K562 (cell line): ENCODE data around the gene RAPGEF5. TPM values are rescaled to one million over a fixed set of nuclear protein-coding genes. Genes with fewer than 3 reads are reported as not detected.

Experiments used
- ATAC-seq: fragments of 200-7000 bp; cut with Tn5 transposase; 3 replicates; pipeline ENCODE4 v1.9.1; 2020; ENCODE audit warnings: moderate library complexity
- BruUV-seq: library from RNA; stranded (reverse); fragments of 400-500 nt; replicated peaks from 2 replicates; lab custom pipeline; 2021; lab: Mats Ljungman, UMichigan
- CTCF ChIA-PET: fragments of 300-600 bp; formaldehyde crosslinking; extraction: SDS; loops from one replicate; lab custom pipeline; 2021; ENCODE audit warnings: low intra/inter-chr PET ratio; lab: Yijun Ruan, JAX
- POLR2A ChIA-PET: fragments of 300-600, 350-650 bp; sonication (Branson Sonifier 250); formaldehyde crosslinking; extraction: SDS; loops from one replicate; lab custom pipeline; 2021; ENCODE audit warnings: antibody characterized with exemption, inconsistent platforms; lab: Yijun Ruan, JAX
- DNase-seq, 4 experiments: peaks; one replicate each; pipeline versions ENCODE4 v3.0.0 to v3.0.0-alpha.2; 2011 to 2018; ENCODE audit warnings: low spot score in 3 of 4, mixed read lengths in 3 of 4; ENCODE audit errors: extremely low read depth in 1 of 4
- FAIRE-seq: peaks from 2 replicates; lab custom pipeline; 2011; peaks lifted over from hg19 to GRCh38; lab: Jason Lieb, UNC
- H2AFZ ChIP-seq: 2 replicates; pipeline ENCODE4 v1.6.0; 2011; ENCODE audit warnings: low read depth, low read length, control low read depth, inconsistent platforms
- H3K27ac ChIP-seq: fragments of 200-600 bp; 3 replicates; pipeline ENCODE4 v1.8.0; 2011; ENCODE audit warnings: low read depth, mild to moderate bottlenecking, control low read depth, inconsistent platforms, low read length, moderate library complexity, mixed read lengths; ENCODE audit errors: extremely low read depth
- H3K27me3 ChIP-seq, 2 experiments: fragments of 300-600 bp in 1 of 2; 2 replicates in 1 of 2; 3 replicates in 1 of 2; pipeline versions ENCODE4 v1.6.0 to v1.8.0; 2011; ENCODE audit warnings: inconsistent platforms in 2 of 2, low read length in 2 of 2, mild to moderate bottlenecking in 1 of 2, mixed read lengths in 1 of 2, moderate library complexity in 1 of 2; ENCODE audit not compliant: control insufficient read depth in 2 of 2, insufficient read depth in 2 of 2
- H3K36me3 ChIP-seq: fragments of 300-600 bp; 3 replicates; pipeline ENCODE4 v1.8.0; 2011; ENCODE audit warnings: mild to moderate bottlenecking, low read length, inconsistent platforms; ENCODE audit not compliant: control insufficient read depth, insufficient read depth
- H3K4me1 ChIP-seq, 2 experiments: fragments of 200-600 bp in 1 of 2; replicated peaks in 1 of 2; 2 replicates in 1 of 2; 3 replicates in 1 of 2; pipeline versions ENCODE4 v1.5.1 to v1.8.0; 2011; ENCODE audit warnings: inconsistent platforms in 2 of 2, low read length in 2 of 2, mild to moderate bottlenecking in 1 of 2, mixed read lengths in 1 of 2, moderate library complexity in 1 of 2; ENCODE audit not compliant: control insufficient read depth in 2 of 2, insufficient read depth in 2 of 2
- H3K4me2 ChIP-seq: 2 replicates; pipeline ENCODE4 v1.6.1; 2011; ENCODE audit warnings: low read length, control low read depth, inconsistent platforms, mixed read lengths; ENCODE audit not compliant: insufficient read depth
- H3K4me3 ChIP-seq: fragments of 200-600 bp; sonication (generic), shearing (Covaris generic); 2 replicates; pipeline ENCODE4 v1.5.1; 2016; ENCODE audit warnings: control low read depth, inconsistent platforms
- H3K79me2 ChIP-seq: fragments of 200-600 bp; 3 replicates; pipeline ENCODE4 v1.8.0; 2011; ENCODE audit warnings: low read length, inconsistent platforms; ENCODE audit not compliant: control insufficient read depth, insufficient read depth
- H3K9ac ChIP-seq, 2 experiments: 2 replicates each; pipeline versions ENCODE4 v1.6.0 to v1.6.1; 2011; ENCODE audit warnings: low read depth in 2 of 2, low read length in 2 of 2, control low read depth in 1 of 2, inconsistent platforms in 1 of 2, mild to moderate bottlenecking in 1 of 2, mixed read lengths in 1 of 2; ENCODE audit not compliant: insufficient read depth in 1 of 2
- H3K9me1 ChIP-seq: one replicate; pipeline ENCODE4 v1.6.0; 2011; ENCODE audit warnings: inconsistent platforms, mild to moderate bottlenecking, low read length, moderate library complexity; ENCODE audit not compliant: control insufficient read depth, insufficient read depth
- H3K9me3 ChIP-seq: replicated peaks from 2 replicates; pipeline ENCODE4 v1.5.1; 2011; ENCODE audit warnings: low read depth, low read length, inconsistent platforms; ENCODE audit not compliant: control insufficient read depth, insufficient read depth
- H4K20me1 ChIP-seq: replicated peaks from 2 replicates; pipeline ENCODE4 v1.6.1; 2011; ENCODE audit warnings: low read length, inconsistent platforms, mixed read lengths; ENCODE audit not compliant: control insufficient read depth, insufficient read depth
- CXXC5 ChIP-seq: fragments of 250-450 bp; sonication (Bioruptor Pico); IDR thresholded peaks from 2 replicates; pipeline ENCODE4 v1.8.0; 2022; ENCODE audit warnings: inconsistent platforms, mild to moderate bottlenecking, moderate library complexity
- ELF4 ChIP-seq: fragments of 450-650 bp; formaldehyde crosslinking; IDR thresholded peaks from 2 replicates; pipeline ENCODE4 v1.4.0; 2022; ENCODE audit warnings: missing genetic modification characterization
- HMG20B ChIP-seq: fragments of 250-450 bp; sonication (Bioruptor Pico); IDR thresholded peaks from 2 replicates; pipeline ENCODE4 v1.5.0; 2021; ENCODE audit warnings: mild to moderate bottlenecking
- MECOM ChIP-seq: fragments of 250-450 bp; sonication (Bioruptor Pico); IDR thresholded peaks from 2 replicates; pipeline ENCODE4 v1.8.0; 2022; ENCODE audit warnings: inconsistent platforms
- STAT5B ChIP-seq: fragments of 250-450 bp; sonication (Bioruptor Pico); IDR thresholded peaks from 2 replicates; pipeline ENCODE4 v1.8.0; 2021; ENCODE audit warnings: mild to moderate bottlenecking, inconsistent platforms
- USF1 ChIP-seq: sonication (generic); formaldehyde crosslinking; IDR thresholded peaks from 2 replicates; pipeline ENCODE4 v1.9.0; 2022; ENCODE audit warnings: mild to moderate bottlenecking, missing genetic modification reagents
- XRCC4 ChIP-seq: IDR thresholded peaks from one replicate; pipeline ENCODE4 v1.6.1; 2011; ENCODE audit not compliant: insufficient read depth, insufficient read length; ENCODE audit errors: extremely low read depth
- ZNF3 ChIP-seq: fragments of 250-450 bp; sonication (Bioruptor Pico); IDR thresholded peaks from 2 replicates; pipeline ENCODE4 v1.5.0; 2021; ENCODE audit warnings: mild to moderate bottlenecking, moderate library complexity
- ZNF384 ChIP-seq: IDR thresholded peaks from 2 replicates; pipeline ENCODE4 v1.6.1; 2012; ENCODE audit warnings: low read depth, low read length, improper control_type of control experiment
- ZNF707 ChIP-seq: fragments of 250-450 bp; sonication (Bioruptor Pico); conservative IDR thresholded peaks from 2 replicates; pipeline ENCODE4 v1.8.0; 2022; ENCODE audit warnings: inconsistent platforms, mild to moderate bottlenecking, moderate library complexity
- WGBS: fragments of 100-300 bp; shearing (Covaris generic); methylation state at CpG from one replicate; pipeline ENCODE4 v1.1.6; 2016; ENCODE audit warnings: low coverage, mixed read lengths; ENCODE audit not compliant: insufficient coverage; ENCODE audit errors: missing lambda C conversion rate; 5-methylcytosine and 5-hydroxymethylcytosine counted together
- in situ Hi-C: fragments of 300-500 bp; cut with MboI; formaldehyde crosslinking; loops from 4 replicates; pipeline ENCODE4 v1.15.0; 2018; ENCODE audit warnings: inconsistent platforms, mixed read lengths
- intact Hi-C: fragments of 100-400 bp; cut with micrococcal nuclease; formaldehyde crosslinking; loops from 2 replicates; pipeline ENCODE4 v1.14.2; 2022
- polyA plus RNA-seq, 8 experiments: library from polyadenylated mRNA; depleted of rRNA in 4 of 8; stranded (reverse) in 5 of 8; unstranded in 3 of 8; fragments of >200 nt; fragmentation: Nextera tagmentation in 2 of 8; fragmentation: Illumina TruSeq in 1 of 8; extraction: Ambion mirVana in 2 of 8; extraction: Trizol in 1 of 8; gene quantifications; 2 replicates each; pipeline versions ENCODE4 v1.2.1 to v1.2.3, GENCODE V29; 2011 to 2014; ENCODE audit warnings: inconsistent platforms in 1 of 8, missing spikeins in 1 of 8
- total RNA-seq, 7 experiments: library from RNA; depleted of rRNA in 6 of 7; stranded (reverse); fragments of >200 nt in 6 of 7; fragmentation: Illumina TruSeq in 2 of 7; extraction: Trizol in 2 of 7; gene quantifications; 2 replicates each; pipeline versions ENCODE4 v1.2.1 to v1.2.3, GENCODE V29; 2011 to 2021; ENCODE audit warnings: low replicate concordance in 1 of 7
- TF ChIP-seq, protein P1 (sequence below), 2 experiments: fragments of 450-650 bp in 1 of 2; sonication (generic) in 1 of 2; formaldehyde crosslinking in 1 of 2; IDR thresholded peaks; 2 replicates each; pipeline versions ENCODE4 v1.7.1 to v1.9.0; 2016 to 2022; ENCODE audit warnings: inconsistent platforms in 1 of 2, mild to moderate bottlenecking in 1 of 2, missing genetic modification reagents in 1 of 2
- TF ChIP-seq, protein P2 (sequence below): sonication (generic); formaldehyde crosslinking; IDR thresholded peaks from 2 replicates; pipeline ENCODE4 v1.8.0; 2022; ENCODE audit warnings: missing genetic modification reagents, mild to moderate bottlenecking, borderline replicate concordance

RAPGEF5 gene
- total and polyA plus RNA-seq, 9 of the 15 experiments (the other 6 are each of a cell fraction or from before 2014, with no cell fraction given): 0.39 to 2.0 (median 1.1) TPM

DNA sequence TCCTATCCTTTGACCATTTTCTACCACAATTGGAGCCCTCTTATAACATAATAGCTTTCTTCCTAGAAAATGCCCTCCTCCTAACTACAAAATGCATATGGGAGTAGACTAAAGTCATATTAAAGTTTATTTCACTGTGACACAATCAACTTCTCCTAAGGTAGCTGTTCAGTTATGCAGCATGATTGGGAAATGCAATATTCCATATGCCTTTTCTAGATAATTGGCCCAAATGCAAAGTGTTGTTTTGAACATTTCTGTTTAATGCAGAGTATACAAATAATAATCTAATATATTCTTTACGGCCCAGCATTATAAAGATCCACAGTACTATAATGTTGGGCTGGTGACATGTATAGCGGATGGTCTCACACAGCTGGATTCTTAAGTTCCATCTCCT, 205.1 kb downstream of the RAPGEF5 start (continued):
- no peak for TF ChIP-seq ZNF384
- TF ChIP-seq STAT5B: no peak
- no peak for TF ChIP-seq MECOM (CRISPR knock-in tag)
- no peak for TF ChIP-seq CXXC5
- TF ChIP-seq ZNF3 (CRISPR knock-in tag): no peak
- TF ChIP-seq ZNF707 (CRISPR knock-in tag): no peak
- TF ChIP-seq USF1 (CRISPR knock-in tag): no peak

- DNase-seq (no peak), ATAC-seq (no peak), FAIRE-seq (peak; percentile 73)
- H3K9me1 ChIP-seq: no peaks in the 10 kb centered on the region
- no peaks in the 10 kb centered on the region for H3K36me3 ChIP-seq
- in situ Hi-C loops: no loop called here
- no peaks in the 10 kb centered on the region for H4K20me1 ChIP-seq
- H3K9me3 ChIP-seq: no peaks in the 10 kb centered on the region
- POLR2A ChIA-PET: no interaction called here
- no peak overlapping the region for H2AFZ ChIP-seq
- CTCF ChIA-PET: no interaction called here
- no peak overlapping the region for H3K9ac ChIP-seq
- no peak overlapping the region for H3K4me3 ChIP-seq
- no peak overlapping the region for H3K27ac ChIP-seq
- H3K4me1 ChIP-seq: no peaks in the 10 kb centered on the region
- no peaks in the 10 kb centered on the region for H3K27me3 ChIP-seq
- BruUV-seq: no TSS peak
- intact Hi-C loops: no loop called here
- H3K79me2 ChIP-seq: no peaks in the 10 kb centered on the region
- 54% methylated on average over 5 of the region's 5 CpGs for WGBS
- H3K4me2 ChIP-seq: no peak overlapping the region
- TF ChIP-seq HMG20B (CRISPR knock-in tag) (no peak), XRCC4 (no peak), ELF4 (CRISPR knock-in tag) (no peak)
- TF ChIP-seq, protein P1, sequence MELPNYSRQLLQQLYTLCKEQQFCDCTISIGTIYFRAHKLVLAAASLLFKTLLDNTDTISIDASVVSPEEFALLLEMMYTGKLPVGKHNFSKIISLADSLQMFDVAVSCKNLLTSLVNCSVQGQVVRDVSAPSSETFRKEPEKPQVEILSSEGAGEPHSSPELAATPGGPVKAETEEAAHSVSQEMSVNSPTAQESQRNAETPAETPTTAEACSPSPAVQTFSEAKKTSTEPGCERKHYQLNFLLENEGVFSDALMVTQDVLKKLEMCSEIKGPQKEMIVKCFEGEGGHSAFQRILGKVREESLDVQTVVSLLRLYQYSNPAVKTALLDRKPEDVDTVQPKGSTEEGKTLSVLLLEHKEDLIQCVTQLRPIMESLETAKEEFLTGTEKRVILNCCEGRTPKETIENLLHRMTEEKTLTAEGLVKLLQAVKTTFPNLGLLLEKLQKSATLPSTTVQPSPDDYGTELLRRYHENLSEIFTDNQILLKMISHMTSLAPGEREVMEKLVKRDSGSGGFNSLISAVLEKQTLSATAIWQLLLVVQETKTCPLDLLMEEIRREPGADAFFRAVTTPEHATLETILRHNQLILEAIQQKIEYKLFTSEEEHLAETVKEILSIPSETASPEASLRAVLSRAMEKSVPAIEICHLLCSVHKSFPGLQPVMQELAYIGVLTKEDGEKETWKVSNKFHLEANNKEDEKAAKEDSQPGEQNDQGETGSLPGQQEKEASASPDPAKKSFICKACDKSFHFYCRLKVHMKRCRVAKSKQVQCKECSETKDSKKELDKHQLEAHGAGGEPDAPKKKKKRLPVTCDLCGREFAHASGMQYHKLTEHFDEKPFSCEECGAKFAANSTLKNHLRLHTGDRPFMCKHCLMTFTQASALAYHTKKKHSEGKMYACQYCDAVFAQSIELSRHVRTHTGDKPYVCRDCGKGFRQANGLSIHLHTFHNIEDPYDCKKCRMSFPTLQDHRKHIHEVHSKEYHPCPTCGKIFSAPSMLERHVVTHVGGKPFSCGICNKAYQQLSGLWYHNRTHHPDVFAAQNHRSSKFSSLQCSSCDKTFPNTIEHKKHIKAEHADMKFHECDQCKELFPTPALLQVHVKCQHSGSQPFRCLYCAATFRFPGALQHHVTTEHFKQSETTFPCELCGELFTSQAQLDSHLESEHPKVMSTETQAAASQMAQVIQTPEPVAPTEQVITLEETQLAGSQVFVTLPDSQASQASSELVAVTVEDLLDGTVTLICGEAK (IDR thresholded peaks at IDR 0.05): no peak
- TF ChIP-seq, protein P1 (CRISPR knock-in tag; IDR thresholded peaks at IDR 0.05): no peak
- TF ChIP-seq, protein P2, sequence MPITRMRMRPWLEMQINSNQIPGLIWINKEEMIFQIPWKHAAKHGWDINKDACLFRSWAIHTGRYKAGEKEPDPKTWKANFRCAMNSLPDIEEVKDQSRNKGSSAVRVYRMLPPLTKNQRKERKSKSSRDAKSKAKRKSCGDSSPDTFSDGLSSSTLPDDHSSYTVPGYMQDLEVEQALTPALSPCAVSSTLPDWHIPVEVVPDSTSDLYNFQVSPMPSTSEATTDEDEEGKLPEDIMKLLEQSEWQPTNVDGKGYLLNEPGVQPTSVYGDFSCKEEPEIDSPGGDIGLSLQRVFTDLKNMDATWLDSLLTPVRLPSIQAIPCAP (CRISPR knock-in tag): no peak
Observed at GRCh38 chr7:22150221-22150620, 206.7 kb downstream of the RAPGEF5 start.
